GM21515 (cell line): ENCODE results near the gene SPTBN1.

ENCODE experiments used
- ATAC-seq: cut with Tn5 transposase; IDR thresholded peaks from one replicate; pipeline ENCODE4 v1.9.1; 2021; ENCODE audit not compliant: unreplicated experiment

SPTBN1 gene

DNA sequence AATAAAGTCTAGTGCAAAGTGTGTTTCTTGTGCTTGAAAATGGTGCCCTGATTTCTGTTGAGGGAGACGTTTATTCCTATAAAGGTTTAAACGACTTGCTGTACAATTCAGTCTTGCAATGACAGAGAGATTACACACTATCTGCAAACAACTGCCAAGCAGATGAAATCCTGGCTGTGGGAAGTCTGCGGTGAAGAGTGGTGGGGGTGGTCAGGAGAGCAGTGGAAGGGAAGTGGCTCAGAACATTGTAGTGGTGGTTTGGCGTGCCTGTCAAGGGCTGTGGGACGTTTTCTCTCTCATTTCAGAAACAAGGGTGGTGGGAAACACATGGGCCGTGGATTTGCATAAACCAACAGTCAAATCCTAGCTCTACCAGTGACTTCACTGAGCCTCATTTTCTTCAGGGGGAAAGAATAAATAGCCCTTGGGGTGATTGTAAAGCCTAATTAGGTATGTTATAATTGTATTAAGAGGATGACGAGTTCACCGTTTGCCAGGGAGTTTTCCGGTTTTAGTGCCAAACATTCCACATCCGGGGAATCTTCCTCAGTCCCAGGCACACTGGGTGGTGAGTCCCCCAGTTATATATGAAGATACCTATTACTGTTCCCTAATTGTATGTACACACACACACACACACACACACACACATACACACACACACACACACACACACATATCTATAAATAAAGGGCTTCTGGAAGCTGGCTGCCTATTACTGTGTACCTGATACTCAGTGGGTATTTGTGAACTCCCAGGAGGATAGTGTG, 115.0 kb downstream of the SPTBN1 start:
- peak; percentile 57 for ATAC-seq

DNA sequence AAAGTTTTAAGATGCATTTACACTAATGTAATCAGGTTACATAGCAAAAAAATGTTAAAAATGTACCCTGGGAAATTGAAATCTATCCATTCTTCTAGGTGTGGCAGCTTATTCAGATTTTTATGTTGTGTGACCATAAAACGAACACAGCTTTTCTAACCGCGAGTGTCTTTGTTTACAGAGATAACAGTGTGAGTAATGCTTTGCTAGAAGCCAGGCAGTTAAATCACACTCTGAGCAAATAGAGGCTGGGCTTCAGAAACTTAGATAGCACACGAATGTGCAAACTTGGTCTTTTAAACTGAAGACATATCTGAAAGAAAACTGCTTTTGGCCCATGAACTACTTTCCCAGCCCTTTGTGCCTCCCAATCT, 116.1 kb downstream of the SPTBN1 start:
- no peak for ATAC-seq

- ATAC-seq, result no peak
Measured at GRCh38 chr2:54572636-54573536, 116.8 kb downstream of the SPTBN1 start.

DNA sequence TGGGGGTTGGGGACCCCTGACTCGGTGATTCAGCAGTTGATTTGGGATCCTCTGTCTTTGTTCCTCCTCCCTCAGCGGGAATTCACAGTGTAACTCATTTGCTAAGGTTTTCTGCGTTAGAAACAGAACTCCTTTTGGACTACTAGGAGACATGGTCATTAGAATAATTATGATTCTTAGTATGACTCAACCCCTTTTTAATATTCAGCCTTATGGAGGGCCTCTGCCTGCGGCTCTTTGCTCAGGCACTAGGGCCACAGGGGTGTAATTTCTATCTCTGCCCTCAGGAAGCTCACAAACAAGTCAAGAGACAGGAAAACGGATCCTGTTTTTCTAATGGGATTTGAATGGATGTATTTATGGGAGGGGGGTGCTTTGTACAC, 117.4 kb downstream of the SPTBN1 start:
- no peak for ATAC-seq

DNA sequence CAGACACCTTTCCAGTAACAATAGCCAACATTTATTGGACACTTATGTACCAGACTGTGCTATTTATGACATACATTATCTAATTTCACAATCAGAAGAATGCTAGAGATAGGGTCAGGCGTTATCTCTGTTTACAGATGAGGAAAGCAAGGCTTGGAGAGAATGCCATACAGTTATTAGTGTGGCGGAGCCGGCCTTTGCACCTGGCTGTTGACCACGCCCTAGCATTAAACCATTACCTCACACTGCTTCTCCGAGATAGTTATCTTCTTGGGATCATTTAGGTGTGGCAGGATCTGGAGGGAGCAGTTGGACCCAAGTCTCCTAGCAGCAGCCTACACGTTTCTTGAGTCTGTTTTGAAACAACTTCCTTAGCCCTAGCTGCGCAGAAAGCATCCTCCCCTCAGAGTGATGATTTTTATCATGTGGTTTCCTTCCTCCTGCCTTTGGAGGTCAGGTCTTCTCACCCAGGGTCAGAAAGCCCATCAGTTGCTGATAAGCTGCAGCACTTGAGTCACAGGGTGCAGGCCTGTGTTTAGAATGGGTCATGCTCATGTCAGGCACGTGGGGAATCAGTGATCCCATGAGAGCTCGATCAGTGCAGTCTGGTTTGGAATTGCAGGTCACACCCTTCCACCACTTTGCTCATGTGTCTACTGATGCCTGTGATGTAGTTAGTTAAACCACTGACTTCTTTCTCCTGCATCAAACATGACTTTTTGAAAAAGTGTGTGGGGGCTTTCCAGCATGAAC, 118.2 kb downstream of the SPTBN1 start:
- peak; percentile 26 for ATAC-seq

GRCh38 chr2:54574860-54575247, 118.7 kb downstream of the SPTBN1 start:
- ATAC-seq, result no peak

DNA sequence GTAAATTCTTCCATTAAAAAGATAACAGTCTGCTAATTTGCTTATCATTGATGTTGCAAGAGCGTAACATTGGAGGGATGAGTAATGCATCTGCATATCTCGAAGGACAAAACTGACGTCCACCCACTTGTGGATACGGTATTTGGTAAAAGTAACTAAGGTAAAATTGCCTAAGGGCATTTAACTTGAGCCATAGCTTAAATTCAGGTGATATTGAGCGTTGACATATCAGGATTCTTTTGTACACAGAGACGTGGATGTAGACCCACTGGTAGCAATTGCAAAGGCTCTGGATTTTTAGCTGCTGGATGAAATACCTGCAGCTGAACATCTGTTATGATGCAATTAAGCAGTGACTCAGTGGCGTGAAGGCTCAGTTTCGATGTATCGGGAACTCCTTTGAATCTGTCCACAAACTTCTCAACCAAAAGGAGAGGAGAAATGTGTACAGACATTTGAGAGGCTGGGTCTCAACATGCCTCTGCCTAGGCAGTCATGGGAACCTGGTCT, 119.3 kb downstream of the SPTBN1 start:
- no peak for ATAC-seq

GRCh38 chr2:54577035-54577434, 120.9 kb downstream of the SPTBN1 start:
- ATAC-seq, result no peak

DNA sequence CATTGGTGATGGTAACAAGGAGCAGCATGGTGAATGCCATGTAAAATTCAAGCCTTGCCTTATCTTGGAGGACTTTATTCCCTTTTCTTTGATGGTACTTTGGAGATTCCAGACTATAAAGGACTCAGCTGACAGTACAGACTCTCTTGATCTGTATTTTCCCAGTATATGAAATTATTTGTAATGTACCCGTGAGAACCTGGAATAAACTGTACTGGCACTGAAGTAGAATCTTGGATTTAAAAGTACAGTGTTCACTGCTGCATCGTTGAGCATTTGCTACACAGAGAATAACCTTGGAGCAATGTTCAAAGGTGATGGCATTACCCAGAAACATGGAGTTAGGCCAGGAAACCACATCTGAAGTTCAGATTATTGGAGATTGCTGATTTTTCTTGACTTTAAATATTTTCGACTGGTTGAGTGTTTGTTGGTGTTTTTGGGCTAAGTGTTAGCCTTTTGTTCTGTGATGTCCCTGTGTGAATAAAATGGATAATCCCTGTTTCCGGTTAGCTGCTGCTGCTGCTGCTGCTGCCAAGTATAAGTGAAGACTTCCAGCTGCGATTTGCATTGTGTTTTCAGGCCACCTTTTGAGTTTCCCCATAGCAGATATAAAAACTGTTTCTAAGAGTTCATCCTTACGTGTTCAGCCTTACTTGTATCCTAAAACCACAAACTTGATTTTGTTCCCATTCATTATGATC, 122.0 kb downstream of the SPTBN1 start:
- no peak for ATAC-seq

GRCh38 chr2:54578648-54579045, 122.5 kb downstream of the SPTBN1 start:
- no peak for ATAC-seq

DNA sequence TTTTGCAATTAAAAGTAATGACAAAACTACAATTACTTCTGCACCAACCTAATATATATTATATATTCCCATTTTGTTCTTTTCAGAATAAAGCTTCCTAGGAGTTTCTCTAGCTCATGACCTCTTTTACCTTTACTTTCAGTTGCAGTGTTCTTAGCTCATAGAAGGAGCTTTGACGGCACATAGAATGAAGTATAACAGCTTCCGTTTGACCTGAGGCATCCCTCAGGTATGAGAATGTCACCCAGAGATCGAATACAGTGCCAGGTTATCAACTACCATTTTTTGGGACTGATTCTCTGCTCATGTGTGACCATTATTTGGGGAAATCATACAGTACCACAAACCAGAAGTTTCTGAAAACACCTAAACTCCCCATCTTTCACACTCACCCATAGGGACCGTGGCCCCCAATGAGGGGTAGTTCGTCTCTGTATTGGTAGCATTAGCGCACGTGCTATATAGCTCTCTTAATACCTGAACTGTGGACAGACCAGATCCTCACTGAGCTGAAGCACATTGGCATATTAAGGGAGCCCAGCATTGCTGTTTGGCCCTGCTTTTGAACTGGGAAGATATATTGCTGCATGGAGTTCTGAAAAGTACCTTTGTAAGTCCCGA, 123.0 kb downstream of the SPTBN1 start:
- ATAC-seq, result no peak

DNA sequence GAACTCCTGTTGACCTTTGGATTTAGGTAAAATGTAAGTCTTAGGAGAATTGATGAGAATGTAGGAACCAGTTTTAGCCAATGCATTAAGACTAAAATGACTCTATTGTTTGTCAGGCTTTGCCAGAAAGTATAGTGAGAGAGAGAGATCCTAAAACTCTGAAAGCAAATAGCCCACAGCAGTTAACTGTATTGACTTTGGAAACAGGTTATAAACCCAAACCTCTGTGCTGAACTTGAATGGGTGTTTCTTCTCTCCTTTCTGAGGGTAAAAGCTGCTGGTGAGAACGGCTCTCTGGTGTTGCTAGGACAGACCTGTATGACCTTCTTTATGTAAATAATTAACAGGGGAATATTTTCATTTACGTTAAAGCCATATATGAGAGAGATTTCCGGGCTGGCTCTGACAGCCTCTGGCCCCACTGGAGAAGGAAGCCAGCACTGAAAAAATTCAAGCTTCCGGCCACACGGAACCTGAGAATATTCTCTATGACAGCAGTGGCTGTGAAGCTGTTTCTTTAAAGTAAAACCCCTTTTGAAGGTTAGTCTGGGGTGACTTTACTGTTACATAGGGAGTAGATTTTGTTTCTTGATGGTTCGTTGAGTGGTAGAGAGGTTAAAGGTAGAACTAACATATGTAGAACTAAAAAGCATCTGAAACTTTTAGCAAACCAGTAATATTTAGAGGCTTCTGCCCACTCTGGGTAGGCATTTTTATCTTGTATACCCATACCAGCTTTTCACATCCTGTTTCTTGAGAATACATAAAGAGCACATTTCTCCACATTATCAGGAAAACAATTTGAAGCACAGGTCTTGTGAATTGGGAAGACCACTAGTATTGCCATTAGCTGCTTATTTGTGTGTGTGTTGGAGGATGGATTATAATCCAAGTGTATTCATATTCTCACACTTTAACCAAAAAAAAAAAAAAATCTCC, 123.8 kb downstream of the SPTBN1 start:
- ATAC-seq, result peak; percentile 72

- ATAC-seq, result peak; percentile 35
Measured at GRCh38 chr2:54581326-54582039, 125.4 kb downstream of the SPTBN1 start.

- no peak for ATAC-seq
Measured at GRCh38 chr2:54582987-54583386, 126.9 kb downstream of the SPTBN1 start.

GRCh38 chr2:54584598-54584997, 128.5 kb downstream of the SPTBN1 start:
- no peak for ATAC-seq

DNA sequence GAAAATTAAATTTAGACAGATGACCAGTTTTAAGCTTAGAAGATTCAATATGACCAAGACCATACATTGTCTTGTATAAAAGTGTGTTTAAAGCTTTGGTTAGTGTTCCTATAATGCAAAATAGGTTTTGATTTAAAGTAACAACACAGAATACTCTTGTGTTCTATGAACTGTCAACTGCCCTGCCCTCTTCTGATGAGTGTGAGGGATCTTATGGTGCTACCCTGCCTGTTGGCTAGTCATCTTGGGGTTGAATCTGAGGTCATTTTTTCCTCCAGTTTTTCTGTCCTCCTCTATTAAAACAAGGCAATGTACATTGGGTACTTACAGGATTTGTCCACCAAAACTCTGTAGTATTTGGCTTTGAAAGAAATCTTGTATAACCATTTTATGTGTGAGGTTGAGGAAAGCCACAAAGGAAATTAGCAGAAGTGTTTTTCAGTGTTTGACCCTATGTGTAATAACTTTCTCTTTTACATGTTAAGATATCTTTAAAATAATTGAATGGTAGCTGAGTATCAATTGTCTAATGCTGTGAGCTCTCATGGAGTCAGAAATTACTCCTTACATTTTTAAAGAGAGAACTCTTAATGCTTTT, 129.1 kb downstream of the SPTBN1 start:
- no peak for ATAC-seq

DNA sequence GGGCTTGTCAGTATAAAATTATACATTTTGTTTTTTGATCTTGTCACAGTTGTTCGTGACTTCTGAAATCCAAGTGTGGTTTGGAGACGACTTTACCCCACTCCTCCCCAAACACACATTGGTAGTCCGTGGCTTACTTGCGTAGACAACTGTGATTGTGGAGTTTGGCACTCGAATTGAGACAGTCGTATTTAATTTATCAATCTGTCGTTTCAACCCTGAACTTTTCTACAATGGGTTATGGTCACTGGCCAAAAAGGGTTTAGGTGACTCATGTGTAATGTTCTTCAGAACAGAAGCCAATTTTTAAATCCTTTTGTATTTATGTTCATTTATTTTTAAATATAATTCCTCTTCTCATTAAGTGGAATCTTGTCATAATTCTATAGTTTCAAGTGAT, 129.9 kb downstream of the SPTBN1 start:
- ATAC-seq, result no peak

GRCh38 chr2:54586494-54586893, 130.4 kb downstream of the SPTBN1 start:
- no peak for ATAC-seq
